IMR-90 (cell line): ENCODE results near the gene B4GALNT3. TPM values are rescaled to one million over a fixed set of nuclear protein-coding genes. Genes with fewer than 3 reads are reported as not detected.

ENCODE experiments used
- ATAC-seq: fragments of 200-7000 bp; cut with Tn5 transposase; 2 replicates; pipeline ENCODE4 v1.9.1; 2020; ENCODE audit warnings: low read depth, mild to moderate bottlenecking, moderate library complexity
- BruUV-seq: library from RNA; stranded (reverse); fragments of 400-500 nt; replicated peaks from 2 replicates; lab custom pipeline; 2021; lab: Mats Ljungman, UMichigan
- CTCF ChIA-PET: fragments of 300-600 bp; formaldehyde crosslinking; extraction: SDS; loops from one replicate; lab custom pipeline; 2021; ENCODE audit warnings: antibody characterized with exemption; lab: Yijun Ruan, JAX
- POLR2A ChIA-PET: fragments of 300-600 bp; sonication (Branson Sonifier 250); formaldehyde crosslinking; loops from one replicate; lab custom pipeline; 2022; ENCODE audit warnings: antibody characterized with exemption; ENCODE audit not compliant: unreplicated experiment; lab: Charles Lee
- DNase-seq: peaks from one replicate; pipeline ENCODE4 v3.0.0; 2013
- H2AFZ ChIP-seq: replicated peaks from 2 replicates; pipeline ENCODE3; 2013; ENCODE audit warnings: low read length, mild to moderate bottlenecking; ENCODE audit not compliant: poor library complexity
- H2AK5ac ChIP-seq: 2 replicates; pipeline ENCODE4 v1.6.1; 2013; ENCODE audit warnings: low read depth, low read length, inconsistent platforms
- H2AK9ac ChIP-seq: replicated peaks from 2 replicates; pipeline ENCODE3; 2013; ENCODE audit warnings: mild to moderate bottlenecking, low read depth, low read length, moderate library complexity; ENCODE audit not compliant: poor library complexity
- H2BK120ac ChIP-seq: 2 replicates; pipeline ENCODE4 v1.6.1; 2013; ENCODE audit warnings: low read depth, low read length, inconsistent platforms
- H2BK15ac ChIP-seq: 3 replicates; pipeline ENCODE4 v1.6.1; 2013; ENCODE audit warnings: low read depth, low read length, inconsistent platforms
- H2BK20ac ChIP-seq: 2 replicates; pipeline ENCODE4 v1.6.1; 2013; ENCODE audit warnings: low read depth, mild to moderate bottlenecking, inconsistent platforms, low read length, moderate library complexity
- H2BK5ac ChIP-seq: 2 replicates; pipeline ENCODE4 v1.6.1; 2013; ENCODE audit warnings: mild to moderate bottlenecking, low read depth, low read length, inconsistent platforms; ENCODE audit not compliant: poor library complexity, severe bottlenecking
- H3K14ac ChIP-seq: replicated peaks from 2 replicates; pipeline ENCODE4 v1.6.1; 2013; ENCODE audit warnings: low read depth, low read length, inconsistent platforms
- H3K18ac ChIP-seq: 2 replicates; pipeline ENCODE4 v1.6.1; 2013; ENCODE audit warnings: low read depth, low read length, control low read depth
- H3K23ac ChIP-seq: 2 replicates; pipeline ENCODE4 v1.6.1; 2013; ENCODE audit warnings: low read depth, low read length, inconsistent platforms
- H3K27ac ChIP-seq: 2 replicates; pipeline ENCODE4 v1.5.1; 2013; ENCODE audit warnings: mild to moderate bottlenecking, control low read depth, low read length; ENCODE audit not compliant: insufficient read depth
- H3K27me3 ChIP-seq: 2 replicates; pipeline ENCODE4 v1.6.1; 2013; ENCODE audit warnings: low read length; ENCODE audit not compliant: control insufficient read depth, insufficient read depth
- H3K36me3 ChIP-seq: 2 replicates; pipeline ENCODE4 v1.6.1; 2013; ENCODE audit warnings: low read length, mixed read lengths; ENCODE audit not compliant: control insufficient read depth, insufficient read depth
- H3K4ac ChIP-seq: 2 replicates; pipeline ENCODE4 v1.6.1; 2013; ENCODE audit warnings: low read depth, low read length, inconsistent platforms
- H3K4me1 ChIP-seq: 2 replicates; pipeline ENCODE4 v1.6.1; 2013; ENCODE audit warnings: low read length, mixed read lengths; ENCODE audit not compliant: control insufficient read depth, insufficient read depth
- H3K4me2 ChIP-seq: 2 replicates; pipeline ENCODE4 v1.6.1; 2013; ENCODE audit warnings: low read depth, mild to moderate bottlenecking, control low read depth, low read length, moderate library complexity
- H3K4me3 ChIP-seq: 2 replicates; pipeline ENCODE4 v1.5.1; 2013; ENCODE audit warnings: low read depth, mild to moderate bottlenecking, control low read depth, low read length, moderate library complexity; ENCODE audit not compliant: insufficient read depth
- H3K56ac ChIP-seq: 2 replicates; pipeline ENCODE4 v1.6.1; 2013; ENCODE audit warnings: low read length, inconsistent platforms; ENCODE audit not compliant: insufficient read depth; ENCODE audit errors: extremely low read depth
- H3K79me1 ChIP-seq, 2 experiments: 2 replicates each; pipeline ENCODE4 v1.6.1; 2013; ENCODE audit warnings: low read length in 2 of 2, inconsistent platforms in 1 of 2, low read depth in 1 of 2
- H3K9ac ChIP-seq: 2 replicates; pipeline ENCODE4 v1.6.1; 2013; ENCODE audit warnings: low read depth, low read length, control low read depth
- H3K9me1 ChIP-seq: 2 replicates; pipeline ENCODE4 v1.6.1; 2013; ENCODE audit warnings: low read length, inconsistent platforms; ENCODE audit not compliant: insufficient read depth
- H3K9me3 ChIP-seq: 2 replicates; pipeline ENCODE4 v1.6.1; 2013; ENCODE audit warnings: low read length; ENCODE audit not compliant: control insufficient read depth, insufficient read depth
- H4K20me1 ChIP-seq: 2 replicates; pipeline ENCODE4 v1.6.1; 2013; ENCODE audit warnings: low read length, inconsistent platforms; ENCODE audit not compliant: insufficient read depth
- H4K5ac ChIP-seq: 2 replicates; pipeline ENCODE4 v1.6.1; 2013; ENCODE audit warnings: mild to moderate bottlenecking, low read depth, low read length, control low read depth
- H4K8ac ChIP-seq, 2 experiments: 2 replicates each; pipeline ENCODE4 v1.6.1; 2013; ENCODE audit warnings: low read depth in 2 of 2, low read length in 2 of 2, control low read depth in 1 of 2, inconsistent platforms in 1 of 2
- H4K91ac ChIP-seq: 2 replicates; pipeline ENCODE4 v1.6.1; 2013; ENCODE audit warnings: low read depth, low read length, inconsistent platforms; ENCODE audit not compliant: insufficient read depth
- RFX5 ChIP-seq: IDR thresholded peaks from 2 replicates; pipeline ENCODE4 v1.8.0; 2012; ENCODE audit warnings: low read depth, mild to moderate bottlenecking, low read length, moderate library complexity
- WGBS, 2 experiments: methylation state at CpG; one replicate each; pipeline versions ENCODE4 v1.1.5 to v1.1.7; 2013; ENCODE audit warnings: missing lambda C conversion rate in 2 of 2; ENCODE audit not compliant: insufficient read length in 1 of 2; ENCODE audit errors: extremely low coverage in 2 of 2; 5-methylcytosine and 5-hydroxymethylcytosine counted together
- dilution Hi-C: fragments of 300-500 bp; cut with HindIII; formaldehyde crosslinking; loops from one replicate; pipeline ENCODE4 v1.14.3; 2018; ENCODE audit warnings: low sequenced_read_pairs; ENCODE audit not compliant: unreplicated experiment
- in situ Hi-C: fragments of 300-500 bp; cut with MboI; formaldehyde crosslinking; loops from 3 replicates; pipeline ENCODE4 v1.14.3; 2019; ENCODE audit warnings: low sequenced_read_pairs, inconsistent platforms, mixed read lengths
- intact Hi-C: fragments of 100-400 bp; cut with micrococcal nuclease; formaldehyde crosslinking; loops from 2 replicates; pipeline ENCODE4 v1.10.0; 2022
- polyA plus RNA-seq, 3 experiments: library from polyadenylated mRNA; depleted of rRNA; stranded (reverse); fragments of >200 nt; gene quantifications; 2 replicates each; pipeline ENCODE4 v1.2.3, GENCODE V29; 2012; ENCODE audit warnings: low replicate concordance in 1 of 3
- total RNA-seq: library from RNA; depleted of rRNA; stranded (reverse); fragments of >200 nt; gene quantifications from 2 replicates; pipeline ENCODE4 v1.2.3, GENCODE V29; 2012

The B4GALNT3 gene
- total and polyA plus RNA-seq, 2 of the 4 experiments (the other 2 are of a cell fraction): not detected

GRCh38 chr12:552466-552865 is 92.7 kb downstream of the B4GALNT3 start:
- no peak overlapping the region for H4K5ac ChIP-seq
- H2AK5ac ChIP-seq: no peak overlapping the region
- H2BK15ac ChIP-seq: no peak overlapping the region
- H3K4me2 ChIP-seq: no peak overlapping the region
- no peak overlapping the region for H3K4me3 ChIP-seq
- no peak overlapping the region for H2BK20ac ChIP-seq
- no peak overlapping the region for H3K4ac ChIP-seq
- no peak for ATAC-seq
- no peak for DNase-seq
- H4K91ac ChIP-seq: no peak overlapping the region
- H3K36me3 ChIP-seq: no peaks in the 10 kb centered on the region
- TF ChIP-seq RFX5: no peak
- peaks cover 67% of the 10 kb centered on the region for H3K27me3 ChIP-seq
- no peaks in the 10 kb centered on the region for H3K4me1 ChIP-seq
- no peaks in the 10 kb centered on the region for H3K9me3 ChIP-seq
- H3K14ac ChIP-seq: no peak overlapping the region
- H3K27ac ChIP-seq: no peak overlapping the region
- WGBS, 2 experiments: 80% methylated on average over 1 of the region's 6 CpGs; no CpG with 5 or more reads in 1 of the 2 experiments
- intact Hi-C loops (no loop called here), in situ Hi-C loops (no loop called here), dilution Hi-C loops (no loop called here)
- H3K79me1 ChIP-seq: no peaks in the 10 kb centered on the region
- no peak overlapping the region for H3K23ac ChIP-seq
- H2AFZ ChIP-seq: no peak overlapping the region
- H2AK9ac ChIP-seq: no peak overlapping the region
- H3K56ac ChIP-seq: no peak overlapping the region
- ChIA-PET POLR2A (no interaction called here), CTCF (interaction anchor here (0.5 kb wide), 1 partner anchor 234 kb away, joined by 4 read pairs; no protein-coding TSS in a partner anchor)
- H3K18ac ChIP-seq: no peak overlapping the region
- no TSS peak for BruUV-seq
- no peak overlapping the region for H4K8ac ChIP-seq
- no peaks in the 10 kb centered on the region for H4K20me1 ChIP-seq
- no peak overlapping the region for H2BK5ac ChIP-seq
- H2BK120ac ChIP-seq: no peak overlapping the region
- H3K9me1 ChIP-seq: no peaks in the 10 kb centered on the region
- H3K9ac ChIP-seq: no peak overlapping the region
